Activated CD4-positive, alpha-beta T cell treated with anti-CD3 and anti-CD28 coated beads, Interleukin-2, amount 50 U/mL, for 48 hours (primary cell): ENCODE measurements around the gene ATP2A3.
"Not testable (repeated sequence)": the region's sequence is repeated elsewhere in the genome, so short reads cannot be mapped to it uniquely, and the experiment has no call there.

Experiments used
- DNase-seq, 2 experiments: peaks; one replicate each; pipeline ENCODE4 v3.0.0-alpha.2; 2020

Gene ATP2A3

DNA sequence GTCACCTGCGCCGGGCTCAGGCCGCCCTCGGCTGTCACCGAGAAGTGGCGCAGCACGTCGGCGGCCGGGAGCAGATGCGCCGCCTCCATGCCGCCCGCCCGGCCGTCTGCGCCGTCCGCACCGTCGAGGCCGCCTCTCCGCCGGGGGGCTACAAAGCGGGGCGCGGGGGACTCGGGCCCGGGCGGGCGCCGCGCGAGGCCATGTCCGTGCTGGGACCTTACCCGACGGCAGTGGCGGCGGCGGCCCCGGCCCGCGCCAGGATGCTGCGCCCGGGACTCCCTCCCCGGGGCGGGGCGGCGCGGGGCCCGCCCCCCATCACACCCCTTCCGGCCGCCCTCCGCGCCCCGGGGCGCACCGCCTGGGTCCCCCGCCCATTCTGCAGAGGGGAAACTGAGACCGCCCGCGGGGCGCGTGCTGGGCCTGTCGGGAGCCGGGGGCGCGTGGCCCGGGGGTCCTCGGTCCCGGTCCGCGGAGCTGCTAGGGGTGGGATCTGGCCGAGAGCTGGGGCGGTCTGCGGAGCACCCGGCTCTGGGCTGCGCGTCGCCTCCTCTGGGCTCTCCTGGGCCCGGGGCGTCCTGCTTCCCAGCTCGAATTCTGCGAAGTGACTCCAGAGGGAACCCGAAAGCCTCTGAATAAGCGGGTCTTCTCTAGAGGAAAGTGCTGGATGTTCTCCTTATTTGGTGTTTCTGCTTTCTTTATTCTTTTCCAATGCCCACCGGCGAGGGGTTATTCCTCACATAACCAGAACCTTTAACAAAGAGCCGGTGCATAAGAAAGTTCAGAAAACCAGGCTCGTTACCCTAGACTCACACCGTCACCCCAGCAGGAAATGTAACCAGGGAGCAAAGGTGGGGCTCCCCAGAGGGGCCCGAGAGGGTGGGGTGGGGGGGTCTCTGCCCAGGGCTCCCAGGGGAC lies at the start of gene ATP2A3:
Gene ATP2A3, minus strand, starts transcription at position 235 of the 915 bp plus-strand sequence. Its CDS starts 146 bp downstream, at position 89.
- DNase-seq: peak; percentile 67 to 73

DNA sequence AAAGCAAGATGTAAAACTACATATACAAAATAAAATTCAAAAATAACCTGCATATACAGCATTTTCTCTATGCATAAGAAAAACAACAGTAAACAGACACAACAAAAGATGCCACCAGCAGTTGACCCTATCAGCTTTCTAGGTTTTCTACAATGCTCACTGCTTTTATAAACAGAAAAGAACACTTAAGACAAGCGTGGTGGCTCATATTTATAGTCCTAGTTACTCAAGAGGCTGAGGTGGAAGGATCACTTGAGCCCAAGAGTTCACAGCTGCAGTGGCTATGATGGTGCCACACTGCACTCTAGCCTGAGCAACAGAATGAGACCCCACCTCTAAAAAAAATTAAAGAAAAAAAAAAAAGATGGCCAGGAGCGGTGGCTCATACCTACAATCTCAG lies 46.5 kb upstream of the ATP2A3 start:
- no peak for DNase-seq

DNA sequence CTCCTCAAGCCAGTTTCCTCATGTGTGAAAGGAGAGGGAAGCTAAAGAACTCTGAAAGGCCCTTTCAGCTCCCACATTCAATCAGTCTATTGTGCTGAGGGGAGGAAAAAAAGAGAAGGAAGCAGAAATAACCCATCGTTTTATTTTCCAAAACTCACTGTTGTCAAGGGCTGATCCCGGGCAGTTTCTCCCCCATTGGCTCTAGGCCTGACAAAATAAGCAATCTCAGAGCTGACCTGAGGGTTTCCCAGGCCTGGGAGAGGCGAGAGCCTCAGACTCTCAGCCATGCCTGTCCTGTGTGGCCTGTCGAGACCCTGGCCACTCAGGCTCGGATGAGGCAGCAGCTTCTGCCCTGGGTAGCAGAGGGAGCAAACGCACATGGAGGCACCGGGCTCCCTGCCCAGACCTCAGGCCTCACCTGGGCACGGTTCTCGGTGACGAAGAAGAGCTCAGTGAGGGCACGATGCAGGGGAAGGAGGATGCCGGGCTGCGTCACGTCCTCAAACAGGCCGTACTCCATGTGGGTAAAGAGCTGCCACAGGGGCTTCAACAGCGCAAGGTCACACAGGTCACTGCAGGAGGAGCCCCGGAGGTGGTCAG lies 45.0 kb upstream of the ATP2A3 start:
- no peak for DNase-seq

DNA sequence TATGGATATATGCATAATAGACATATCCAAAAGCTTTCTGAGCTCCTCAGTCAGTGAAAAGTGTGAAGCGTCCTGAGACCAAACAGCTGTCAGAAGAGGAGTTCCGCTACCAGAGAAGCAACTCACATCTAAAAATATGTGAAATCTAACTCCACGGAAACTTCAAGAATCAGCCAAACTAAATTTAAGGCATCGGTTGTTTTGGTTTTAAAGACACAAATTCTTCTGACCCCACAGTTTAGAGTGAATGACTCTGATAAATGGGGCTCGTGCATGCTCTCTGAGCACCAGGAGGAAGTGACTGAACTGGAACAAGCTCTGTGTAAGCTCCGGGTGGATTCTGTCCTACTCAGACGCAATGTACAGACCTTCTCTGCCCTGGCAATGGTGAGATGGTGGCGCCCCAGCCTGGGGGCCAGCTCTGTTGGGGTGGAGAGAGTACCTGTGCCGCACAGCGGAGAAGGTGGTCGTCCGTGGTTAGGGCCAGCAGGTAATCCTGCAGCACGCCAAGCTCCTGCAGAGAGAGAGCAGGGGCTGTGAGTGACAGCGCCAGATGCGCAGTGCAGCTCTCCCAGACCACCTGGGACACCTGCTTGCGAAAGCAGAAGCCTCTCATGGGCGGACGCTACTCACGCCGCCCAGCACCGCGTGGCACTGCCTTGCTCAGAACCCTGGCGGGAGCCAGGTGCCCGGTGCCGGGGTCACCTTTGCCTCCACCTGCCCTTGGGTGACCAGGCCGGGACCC lies 44.4 kb upstream of the ATP2A3 start:
- DNase-seq: no peak

DNA sequence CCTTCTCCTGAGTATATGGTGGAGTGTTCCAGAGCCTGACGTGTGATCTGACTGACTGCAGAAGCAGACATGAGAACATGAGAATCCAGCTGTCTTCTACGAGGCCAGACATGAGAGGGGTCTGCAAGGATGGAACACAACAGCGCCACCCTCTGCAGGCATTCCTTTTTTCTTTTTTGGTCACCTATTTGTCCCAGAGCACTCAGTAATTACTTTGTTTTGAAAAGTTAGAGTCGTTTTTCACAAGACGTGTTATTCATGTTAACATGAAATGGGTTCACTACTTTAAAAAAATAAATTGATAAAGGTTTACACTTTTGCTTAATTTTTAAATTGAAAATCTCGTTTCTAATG lies 43.8 kb upstream of the ATP2A3 start:
- no peak for DNase-seq

DNA sequence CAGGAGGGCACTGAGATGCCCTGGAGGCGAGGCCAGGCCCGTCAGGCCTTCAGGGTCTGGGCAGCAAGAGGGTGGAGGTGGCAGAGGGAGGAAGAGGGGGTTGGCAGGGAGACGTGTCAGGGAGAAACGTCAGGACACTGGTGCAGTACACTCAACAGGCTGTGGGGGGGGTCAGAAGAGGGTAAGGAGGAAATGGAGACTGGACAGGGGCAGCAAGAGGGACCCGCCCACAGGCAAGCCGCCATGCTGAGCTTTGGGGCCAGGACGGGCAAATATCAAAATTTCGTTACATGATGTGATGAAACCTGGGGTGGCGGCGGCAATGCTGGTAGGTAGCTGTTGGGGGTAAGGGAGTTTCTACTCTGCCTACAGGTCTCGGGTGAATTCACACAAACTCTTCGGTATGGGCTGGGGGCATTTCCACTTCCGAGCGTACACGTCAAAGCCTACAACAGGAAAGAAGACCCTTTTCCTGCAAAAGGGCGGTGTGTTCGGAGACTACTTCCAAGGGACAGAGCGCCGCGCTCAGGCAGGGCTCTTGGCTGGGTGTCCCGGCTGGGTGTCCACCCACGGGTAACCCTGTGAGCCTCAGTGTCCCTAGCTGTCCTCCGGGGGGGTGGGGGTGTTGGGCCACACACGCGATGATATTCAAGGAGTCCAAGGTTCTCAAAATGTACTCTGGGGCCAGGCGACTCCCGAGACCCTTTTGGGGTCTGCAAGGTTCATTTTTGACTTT lies 43.3 kb upstream of the ATP2A3 start:
- no peak for DNase-seq

DNA sequence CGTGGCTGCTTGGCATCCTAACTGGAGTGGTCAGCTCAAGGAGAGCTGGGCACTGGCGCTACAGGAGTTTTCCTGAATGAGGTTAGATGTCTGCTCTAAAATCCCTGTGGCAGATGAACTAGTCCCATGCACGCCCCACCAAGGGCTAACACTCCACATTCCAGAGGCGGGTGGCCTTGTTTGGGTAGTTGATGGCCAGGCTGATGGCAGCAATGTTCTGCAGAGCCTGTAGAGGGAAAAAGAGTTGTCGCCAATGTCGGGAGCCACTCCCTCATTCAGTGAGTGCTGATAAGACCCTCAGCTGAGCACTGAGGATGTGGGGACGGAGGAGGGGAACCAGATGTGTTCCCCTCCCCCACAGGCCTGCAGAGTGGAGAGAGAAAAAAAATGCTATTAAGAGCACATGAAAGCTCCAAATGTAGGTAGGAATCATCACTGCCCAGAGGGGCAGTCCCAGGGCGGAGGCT lies 42.5 kb upstream of the ATP2A3 start:
- no peak for DNase-seq

DNA sequence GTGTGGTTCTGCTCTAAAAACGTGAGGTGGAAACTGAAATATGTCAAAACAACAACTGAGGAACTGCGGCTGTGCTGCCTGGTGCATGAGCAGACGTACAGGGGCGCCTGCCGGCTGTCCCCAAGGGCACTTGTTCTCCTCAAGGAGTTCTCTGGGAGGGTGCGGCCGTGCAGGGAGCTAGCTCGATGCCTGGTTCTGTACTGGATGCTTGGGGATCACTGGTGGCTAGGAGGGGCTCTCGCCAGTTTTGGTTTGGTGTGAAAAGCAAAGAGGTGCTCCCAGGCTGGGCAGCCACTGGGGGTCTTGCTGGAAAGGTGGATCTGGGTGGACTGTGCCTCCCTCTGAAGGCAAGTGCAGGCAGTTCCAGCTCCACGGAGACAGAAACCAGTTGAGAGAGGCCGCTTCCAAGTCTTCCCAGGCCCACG lies 41.9 kb upstream of the ATP2A3 start:
- DNase-seq: no peak

DNA sequence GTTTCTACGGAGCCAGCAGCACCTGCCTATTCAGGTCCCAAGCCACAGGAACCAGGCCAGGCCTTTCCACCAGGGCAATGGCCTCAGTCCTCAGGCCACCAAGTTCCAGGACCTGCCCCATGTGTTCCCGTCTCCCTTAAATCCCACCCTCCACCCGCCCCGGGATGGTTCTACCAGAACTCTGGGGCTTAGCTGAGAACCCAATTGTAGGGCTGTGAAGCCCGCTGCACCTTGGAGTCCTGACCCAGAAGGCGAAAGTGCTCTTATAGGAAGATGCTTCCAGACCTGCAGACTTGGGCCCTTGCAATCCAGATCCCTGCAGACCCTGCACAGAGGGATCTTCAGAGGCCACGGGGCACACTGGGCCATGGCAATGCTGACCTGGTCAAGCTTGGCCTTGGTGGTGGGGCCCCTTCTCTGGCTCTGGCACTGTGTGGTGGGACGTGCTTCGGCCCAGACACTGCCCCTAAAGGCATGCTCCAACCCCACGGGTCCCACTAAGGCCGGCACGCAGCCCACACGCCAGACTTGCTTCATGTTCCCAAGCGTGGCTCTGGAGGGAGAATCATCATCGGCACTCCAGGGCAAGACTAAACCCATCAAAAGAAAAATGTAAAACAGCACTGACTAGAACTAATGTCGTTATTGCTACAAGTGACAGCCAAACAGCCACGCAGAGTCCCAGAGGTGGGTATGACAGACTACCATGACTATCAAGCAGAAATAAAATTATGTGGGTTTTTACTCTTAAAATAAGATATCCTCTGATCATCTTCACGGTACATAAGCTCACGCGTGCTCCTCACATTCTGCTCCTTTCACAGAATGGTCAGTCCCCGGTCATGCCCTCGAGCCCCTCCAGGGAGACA lies 41.3 kb upstream of the ATP2A3 start:
- no peak for DNase-seq

DNA sequence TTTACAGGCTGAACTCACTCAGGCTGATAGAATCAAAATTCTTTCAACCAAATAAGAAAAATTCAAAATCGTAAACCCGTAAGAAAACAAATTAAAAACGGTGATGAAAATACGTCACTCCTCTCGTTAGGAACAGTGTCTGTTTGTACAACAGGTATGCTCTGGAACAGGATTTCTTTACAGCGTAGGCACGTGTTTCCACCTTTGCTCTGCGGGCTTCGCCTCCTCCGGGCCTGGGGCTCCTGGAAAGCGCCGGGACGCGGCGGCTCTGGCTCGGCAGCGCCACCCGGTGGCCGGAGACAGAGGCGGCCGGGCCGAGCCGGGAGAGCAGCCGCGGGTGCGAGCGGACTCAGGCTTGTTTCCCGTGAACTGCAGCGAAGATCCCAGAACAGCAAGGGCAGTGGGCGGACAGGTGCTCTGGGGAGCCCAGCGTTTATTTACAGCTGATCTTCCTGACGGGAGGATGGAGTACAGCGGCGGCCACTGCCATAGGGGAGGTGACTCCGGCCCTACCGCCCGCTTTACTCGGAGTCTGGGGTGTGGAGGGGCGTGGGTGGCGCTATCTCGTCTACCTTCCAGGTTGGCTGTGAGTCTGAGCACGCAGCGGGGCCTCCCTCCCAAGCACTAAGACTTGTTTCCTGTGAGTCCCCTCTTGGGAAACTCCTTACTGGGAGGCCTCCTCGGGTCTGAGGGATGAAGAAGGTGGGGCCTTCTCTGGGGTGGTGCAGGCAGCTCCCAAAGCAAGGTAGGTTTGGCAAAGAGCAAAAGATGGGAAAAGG lies 40.5 kb upstream of the ATP2A3 start:
- peak; percentile 64 to 65 for DNase-seq

DNA sequence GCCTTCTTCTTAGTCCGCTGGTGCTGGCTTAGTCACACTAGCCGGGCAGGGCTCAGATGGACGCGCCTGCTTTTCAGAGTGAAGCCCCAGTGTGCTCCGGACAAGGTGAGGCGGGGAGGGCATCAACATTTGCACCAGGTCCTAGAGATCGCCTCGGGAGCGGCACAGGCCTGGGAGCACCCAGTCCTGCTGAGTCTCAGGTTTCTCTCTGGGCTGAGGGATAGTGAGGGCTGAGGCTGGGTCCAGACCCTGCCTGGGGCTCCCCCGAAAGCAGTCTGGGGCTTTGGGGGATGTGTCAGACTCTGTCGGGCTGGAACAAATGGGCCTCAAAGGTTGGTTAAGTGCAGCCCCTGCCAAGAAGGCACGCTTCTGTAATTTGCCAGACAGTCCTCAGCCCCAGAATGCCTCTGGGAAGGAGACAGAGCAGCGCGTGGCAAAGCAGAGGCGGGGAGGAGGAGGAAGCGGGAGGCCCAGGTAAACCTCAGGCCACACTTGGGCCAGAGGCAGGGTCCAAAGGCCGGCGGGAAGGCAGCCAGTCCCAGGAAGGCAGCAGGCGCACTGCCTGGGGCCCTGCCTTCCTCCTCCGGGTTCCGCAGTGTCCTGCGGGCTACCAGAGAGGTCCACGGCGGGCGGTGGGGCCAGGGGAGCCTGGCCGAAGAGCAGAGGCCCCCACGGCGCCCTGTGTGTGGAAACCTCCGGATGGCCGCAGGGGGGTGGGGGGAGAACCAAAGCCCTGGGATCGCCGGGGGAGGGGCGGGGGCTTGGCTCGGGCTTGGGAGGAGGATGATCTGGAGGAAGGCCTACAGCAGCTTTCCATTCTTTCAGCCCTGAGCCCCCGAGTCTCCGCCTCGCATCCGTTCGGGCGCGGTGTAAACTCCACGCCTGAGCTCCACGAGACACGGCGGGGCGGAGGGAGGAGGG lies 39.5 kb upstream of the ATP2A3 start:
- DNase-seq: no peak

DNA sequence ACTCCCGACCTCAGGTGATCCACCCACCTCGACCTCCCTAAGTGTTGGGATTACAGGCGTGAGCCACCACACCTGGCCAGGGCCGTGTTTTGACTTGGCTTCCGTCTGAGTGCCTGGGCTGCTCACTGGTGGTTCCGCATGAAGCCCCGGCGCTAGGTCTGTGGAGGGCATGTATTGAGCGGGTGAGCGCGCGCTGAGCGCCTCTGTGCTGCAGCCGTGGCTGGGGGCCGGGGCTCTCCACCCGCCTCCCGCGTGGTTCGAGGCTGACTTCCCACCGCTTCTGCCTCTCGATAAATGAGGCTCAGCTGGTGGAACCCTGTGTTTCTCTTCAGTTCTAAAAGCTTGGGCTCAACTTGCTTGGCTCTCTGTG lies 38.9 kb upstream of the ATP2A3 start:
- DNase-seq: no peak

DNA sequence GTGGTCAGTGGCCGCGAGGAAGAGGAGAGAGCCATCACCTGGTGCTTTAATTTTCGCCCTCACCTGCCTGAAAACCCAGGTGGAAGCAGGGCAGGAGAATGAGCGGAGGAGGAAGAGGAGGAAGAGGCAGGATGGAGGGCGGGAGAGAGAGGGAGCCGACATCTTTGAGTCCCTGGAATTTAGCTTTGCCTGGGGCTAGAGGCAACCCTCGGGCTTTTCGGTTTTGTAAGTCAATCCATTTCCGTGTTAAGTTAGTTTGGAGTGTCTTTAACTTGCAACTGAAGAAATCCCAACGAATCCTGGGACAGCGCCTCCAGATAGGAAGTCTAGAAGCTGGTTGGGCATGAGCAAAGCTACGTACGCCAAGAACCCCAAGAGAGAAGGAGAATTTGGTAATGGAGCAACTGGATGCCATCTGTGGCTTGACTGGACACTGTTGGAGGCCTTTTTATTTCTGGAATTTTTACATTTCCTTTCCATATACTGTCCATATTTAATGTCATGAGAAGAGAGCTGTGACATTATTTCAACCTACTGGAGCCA lies 36.9 kb upstream of the ATP2A3 start:
- no peak for DNase-seq

DNA sequence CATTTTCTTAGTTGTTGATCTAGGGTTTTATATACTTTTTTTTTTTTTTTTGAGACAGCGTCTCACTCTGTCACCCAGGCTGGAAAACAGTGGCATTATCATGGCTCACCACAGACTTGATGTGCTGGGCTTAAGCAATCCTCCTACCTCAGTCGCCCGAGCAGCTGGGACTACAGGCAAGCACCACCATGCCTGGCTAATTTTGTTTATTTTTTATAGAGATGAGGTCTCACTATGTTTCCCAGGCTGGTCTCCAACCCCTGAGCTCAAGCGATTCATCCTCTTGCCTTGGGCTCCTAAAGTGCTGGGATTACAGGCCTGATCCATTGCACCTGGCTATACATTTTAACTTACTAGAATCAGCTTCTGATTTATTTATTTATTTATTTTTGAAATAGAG lies 34.2 kb upstream of the ATP2A3 start:
- no peak for DNase-seq

DNA sequence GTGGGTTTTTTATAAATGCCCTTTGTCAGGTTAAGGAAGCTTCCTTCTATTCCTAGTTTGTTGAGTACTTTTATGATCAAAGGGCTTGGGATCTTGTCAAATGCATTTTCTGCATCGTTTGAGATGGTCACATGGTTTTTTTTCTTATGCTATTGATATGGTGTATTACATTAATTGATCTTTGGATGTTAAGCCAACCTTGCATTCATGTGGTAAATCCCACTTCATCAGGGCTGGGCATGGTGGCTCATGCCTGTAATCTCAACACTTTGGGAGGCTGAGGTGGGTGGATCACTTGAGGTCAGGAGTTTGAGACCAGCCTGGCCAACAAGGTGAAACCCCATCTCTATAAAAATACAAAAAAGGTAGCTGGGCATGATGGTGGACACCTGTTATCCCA lies 30.8 kb upstream of the ATP2A3 start:
- DNase-seq: no peak

DNA sequence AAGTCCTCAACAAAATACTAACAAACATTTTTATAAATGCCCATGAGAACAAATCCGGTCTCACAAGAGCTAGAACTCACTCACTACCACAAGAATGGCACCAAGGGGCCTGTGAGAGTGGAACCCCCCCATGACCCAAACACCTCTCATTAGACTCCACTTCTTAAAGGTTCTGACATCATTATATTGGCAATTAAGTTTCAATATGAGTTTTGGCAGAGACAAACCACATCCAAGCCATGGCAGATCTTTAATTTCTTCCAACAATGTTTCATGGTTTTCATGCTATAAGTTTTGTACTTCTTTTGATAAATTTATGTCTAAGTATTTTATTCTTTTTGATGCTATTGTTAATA lies 30.0 kb upstream of the ATP2A3 start:
- DNase-seq: no peak

DNA sequence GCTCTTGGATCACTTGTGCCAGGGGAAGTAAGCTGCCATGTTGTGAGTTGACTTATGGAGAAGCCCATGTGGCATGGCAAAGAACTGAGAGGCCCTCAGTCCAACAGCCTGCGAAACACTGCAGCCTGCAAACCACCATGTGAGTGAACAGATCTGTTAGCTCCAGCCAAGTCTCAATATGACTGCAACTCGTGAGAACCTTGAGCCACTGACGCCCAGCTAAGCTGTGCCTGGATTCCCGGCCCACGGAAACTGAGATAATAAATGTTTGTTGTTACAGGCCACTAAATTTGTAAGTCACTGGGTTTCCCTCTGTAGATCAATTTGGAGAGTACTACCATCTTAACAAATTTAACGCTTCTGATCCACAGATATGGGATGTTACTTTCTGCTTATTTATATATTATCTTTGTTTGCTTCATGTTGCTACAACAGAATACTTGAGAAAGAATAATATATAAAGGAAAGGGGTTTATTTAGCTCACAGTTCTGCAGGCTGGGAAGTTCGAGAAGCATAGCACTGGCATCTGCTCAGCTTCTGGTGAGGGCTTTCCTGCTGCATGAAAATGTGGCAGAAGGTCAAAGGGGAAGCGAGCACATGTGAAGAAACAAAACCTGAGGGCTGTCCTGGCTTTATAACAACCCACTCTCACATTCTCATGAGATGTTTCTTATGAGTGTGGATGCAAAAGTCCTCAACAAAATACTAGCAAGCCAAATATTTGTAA lies 29.4 kb upstream of the ATP2A3 start:
- DNase-seq: no peak

DNA sequence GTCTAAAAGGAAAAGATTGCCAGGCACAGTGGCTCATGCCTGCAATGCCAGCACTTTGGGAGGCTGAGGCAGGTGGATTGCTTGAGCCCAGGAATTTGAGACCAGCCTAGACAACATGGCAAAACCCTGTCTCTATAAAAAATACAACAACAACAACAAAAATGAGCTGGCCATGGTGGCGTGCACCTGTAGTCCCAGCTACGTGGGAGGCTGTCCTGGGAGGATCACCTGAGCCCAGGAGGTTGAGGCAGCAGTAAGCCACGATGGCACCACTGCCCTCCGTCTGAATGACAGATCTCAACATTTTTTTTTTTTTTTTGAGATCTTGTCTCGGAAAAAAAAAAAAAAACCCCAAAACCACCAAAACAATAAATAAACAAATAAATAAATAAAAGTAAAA lies 28.1 kb upstream of the ATP2A3 start:
- DNase-seq: no peak

DNA sequence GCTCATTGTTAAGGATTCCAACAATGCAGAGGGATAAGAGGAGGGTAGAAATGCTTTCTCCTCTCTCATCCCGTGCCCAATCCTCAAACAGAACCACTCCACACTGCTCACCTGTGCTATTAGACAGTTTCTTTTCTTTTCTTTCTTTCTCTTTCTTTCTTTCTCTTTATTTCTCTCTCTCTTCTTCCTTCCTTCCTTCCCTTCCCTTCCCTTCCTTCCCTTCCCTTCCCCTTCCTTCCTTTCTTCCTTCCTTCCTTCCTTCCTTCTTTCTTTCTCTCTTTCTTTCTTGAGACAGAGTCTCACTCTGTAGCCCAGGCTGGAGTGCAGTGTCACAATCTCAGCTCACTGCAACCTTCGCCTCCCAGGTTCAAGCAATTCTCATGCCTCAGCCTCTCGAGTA lies 27.5 kb upstream of the ATP2A3 start:
- DNase-seq: not testable (repeated sequence)
